ENCODE measurements around the gene ALLC.

- no peak for TF ChIP-seq CTCF (IDR thresholded peaks at IDR 0.05)
- TF ChIP-seq POLR2A (IDR thresholded peaks at IDR 0.05): no peak
These were observed 55.0 kb downstream of the ALLC start for GRCh38 chr2:3712831-3713503.
